Measurements from ENCODE around the gene ABCC10. TPM values are rescaled to one million over a fixed set of nuclear protein-coding genes. Genes with fewer than 3 reads are reported as not detected.
A peak's percentile ranks its signal among the peaks of the same experiment; 100 is the strongest.

ABCC10 gene
- total RNA-seq, 1 donor from 2014 or later, result 22.8 TPM

DNA sequence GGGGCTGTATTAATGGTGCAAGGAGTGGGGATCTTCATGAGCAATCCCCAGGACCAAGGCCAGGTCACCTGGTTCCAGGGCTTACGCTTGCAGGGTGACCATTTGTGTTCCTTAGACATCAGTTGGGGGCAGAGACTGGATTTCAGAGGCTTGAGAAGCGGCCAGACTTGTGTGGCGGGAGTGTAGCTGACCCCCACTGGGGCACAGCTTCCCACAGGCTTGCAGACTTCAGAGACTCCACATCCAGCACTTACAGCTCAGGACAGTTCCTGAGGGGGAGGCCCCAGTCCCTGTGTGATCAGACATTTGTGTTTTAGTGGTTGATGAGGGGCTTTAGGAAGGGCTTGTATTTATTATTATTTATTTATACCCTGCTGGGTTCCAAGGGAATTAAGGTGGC, 65.3 kb downstream of the ABCC10 start:
- no peaks in the 10 kb centered on the region for H3K9me3 ChIP-seq
- H3K4me1 ChIP-seq, result peaks cover 52% of the 10 kb centered on the region
- H3K36me3 ChIP-seq, result peaks cover 0 to under 1% of the 10 kb centered on the region in 2 donors
- peak overlapping the region; percentile 10 for H3K27ac ChIP-seq
- no peak for DNase-seq (ENCODE audit: extremely low spot score in 2 of 2)
- intact Hi-C loops (cut with DNase I), result no loop called here
- TF ChIP-seq, protein P1, sequence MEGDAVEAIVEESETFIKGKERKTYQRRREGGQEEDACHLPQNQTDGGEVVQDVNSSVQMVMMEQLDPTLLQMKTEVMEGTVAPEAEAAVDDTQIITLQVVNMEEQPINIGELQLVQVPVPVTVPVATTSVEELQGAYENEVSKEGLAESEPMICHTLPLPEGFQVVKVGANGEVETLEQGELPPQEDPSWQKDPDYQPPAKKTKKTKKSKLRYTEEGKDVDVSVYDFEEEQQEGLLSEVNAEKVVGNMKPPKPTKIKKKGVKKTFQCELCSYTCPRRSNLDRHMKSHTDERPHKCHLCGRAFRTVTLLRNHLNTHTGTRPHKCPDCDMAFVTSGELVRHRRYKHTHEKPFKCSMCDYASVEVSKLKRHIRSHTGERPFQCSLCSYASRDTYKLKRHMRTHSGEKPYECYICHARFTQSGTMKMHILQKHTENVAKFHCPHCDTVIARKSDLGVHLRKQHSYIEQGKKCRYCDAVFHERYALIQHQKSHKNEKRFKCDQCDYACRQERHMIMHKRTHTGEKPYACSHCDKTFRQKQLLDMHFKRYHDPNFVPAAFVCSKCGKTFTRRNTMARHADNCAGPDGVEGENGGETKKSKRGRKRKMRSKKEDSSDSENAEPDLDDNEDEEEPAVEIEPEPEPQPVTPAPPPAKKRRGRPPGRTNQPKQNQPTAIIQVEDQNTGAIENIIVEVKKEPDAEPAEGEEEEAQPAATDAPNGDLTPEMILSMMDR (IDR thresholded peaks at IDR 0.05), result no peak
- TF ChIP-seq POLR2A (IDR thresholded peaks at IDR 0.05) (no peak), POLR2AphosphoS5 (IDR thresholded peaks at IDR 0.05; ENCODE audit: insufficient read depth in 1 of 2, low read depth in 1 of 2) (peak in 1 of 2 donors; percentile 9)
- H3K4me3 ChIP-seq, result no peak overlapping the region
- H3K27me3 ChIP-seq, result no peaks in the 10 kb centered on the region

DNA sequence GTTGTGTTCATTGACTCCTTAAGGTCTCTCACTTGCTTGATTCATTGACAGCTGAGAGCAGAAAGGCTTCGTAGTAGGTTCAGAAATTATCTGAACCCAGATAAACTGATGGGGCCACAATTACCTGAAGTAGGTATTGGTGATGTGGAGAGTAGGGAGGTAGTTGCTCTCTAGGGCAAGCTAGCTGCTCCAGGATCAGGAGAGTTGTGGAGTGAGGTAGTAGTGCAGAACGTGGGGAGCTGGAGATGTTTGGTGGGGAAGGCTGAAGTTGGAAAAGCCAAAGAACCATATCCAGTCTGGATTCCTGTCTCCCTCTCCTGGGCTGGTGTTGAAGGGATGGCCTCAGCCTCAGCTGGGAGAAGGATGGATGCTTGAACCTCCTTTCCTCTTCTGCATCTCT, 65.9 kb downstream of the ABCC10 start:
- DNase-seq (ENCODE audit: extremely low spot score in 2 of 2), result no peak
- Histone ChIP-seq H3K4me3 (no peak overlapping the region), H3K27me3 (no peaks in the 10 kb centered on the region), H3K27ac (no peak overlapping the region), H3K36me3 (peaks cover 0 to 4% of the 10 kb centered on the region in 2 donors), H3K9me3 (no peaks in the 10 kb centered on the region), H3K4me1 (peaks cover 52% of the 10 kb centered on the region)
- intact Hi-C loops (cut with DNase I), result no loop called here
- TF ChIP-seq POLR2A (IDR thresholded peaks at IDR 0.05) (no peak), POLR2AphosphoS5 (IDR thresholded peaks at IDR 0.05; ENCODE audit: insufficient read depth in 1 of 2, low read depth in 1 of 2) (no peak)
- TF ChIP-seq, protein P1 (IDR thresholded peaks at IDR 0.05), result no peak

DNA sequence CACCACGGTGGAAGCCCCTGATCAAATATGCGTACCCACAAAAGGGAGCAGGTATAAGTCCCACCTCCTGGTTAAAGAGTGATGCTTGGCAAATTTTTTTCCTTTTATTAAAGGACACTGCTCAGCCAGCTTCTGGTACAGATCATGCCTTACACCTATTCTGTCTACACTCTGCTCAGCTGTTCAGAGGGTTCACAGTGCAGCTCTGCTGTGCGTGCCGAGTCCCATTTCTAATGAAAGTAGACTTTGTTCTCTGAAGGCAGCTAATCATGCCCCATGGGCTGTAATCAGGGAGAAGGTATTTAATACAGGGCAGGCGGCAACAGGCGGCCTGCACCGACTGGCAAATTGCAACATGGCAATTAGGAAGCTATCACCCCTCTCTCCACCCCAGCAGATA, 66.5 kb downstream of the ABCC10 start:
- no peaks in the 10 kb centered on the region for H3K27me3 ChIP-seq
- DNase-seq (ENCODE audit: extremely low spot score in 2 of 2), result no peak
- peaks cover 52% of the 10 kb centered on the region for H3K4me1 ChIP-seq
- TF ChIP-seq, protein P1 (IDR thresholded peaks at IDR 0.05), result no peak
- TF ChIP-seq POLR2A (IDR thresholded peaks at IDR 0.05) (no peak), POLR2AphosphoS5 (IDR thresholded peaks at IDR 0.05; ENCODE audit: insufficient read depth in 1 of 2, low read depth in 1 of 2) (no peak)
- H3K27ac ChIP-seq, result no peak overlapping the region
- H3K36me3 ChIP-seq, result peaks cover 0 to 10% of the 10 kb centered on the region in 2 donors
- H3K4me3 ChIP-seq, result no peak overlapping the region
- no peaks in the 10 kb centered on the region for H3K9me3 ChIP-seq
- intact Hi-C loops (cut with DNase I), result no loop called here

DNA sequence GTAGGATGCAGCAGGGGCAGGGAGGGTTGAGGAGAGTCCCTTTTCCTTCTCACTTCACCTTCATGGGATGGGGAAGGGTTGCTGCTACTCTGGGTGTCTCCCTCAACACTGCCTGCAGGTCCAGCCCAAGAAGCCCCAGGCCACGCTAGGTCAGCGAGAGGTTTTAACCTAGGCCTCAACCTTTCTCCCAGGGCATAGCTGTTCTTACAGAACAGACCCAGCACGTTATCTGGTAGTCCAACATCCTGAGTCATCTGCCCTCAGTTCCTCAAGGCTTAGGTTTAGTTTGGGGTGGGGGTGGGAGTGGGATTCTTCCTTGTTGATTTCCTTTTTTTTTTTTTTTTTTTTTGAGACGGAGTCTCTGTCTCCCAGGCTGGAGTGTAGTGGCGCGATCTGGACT, 67.0 kb downstream of the ABCC10 start:
- Histone ChIP-seq H3K27ac (no peak overlapping the region), H3K4me1 (peaks cover 52% of the 10 kb centered on the region), H3K4me3 (no peak overlapping the region), H3K27me3 (no peaks in the 10 kb centered on the region), H3K36me3 (peaks cover 0 to 15% of the 10 kb centered on the region in 2 donors), H3K9me3 (no peaks in the 10 kb centered on the region)
- no peak for DNase-seq (ENCODE audit: extremely low spot score in 2 of 2)
- intact Hi-C loops (cut with DNase I), result no loop called here
- no peak for TF ChIP-seq POLR2A (IDR thresholded peaks at IDR 0.05)
- TF ChIP-seq, protein P1 (IDR thresholded peaks at IDR 0.05), result no peak
- no peak for TF ChIP-seq POLR2AphosphoS5 (IDR thresholded peaks at IDR 0.05; ENCODE audit: insufficient read depth in 1 of 2, low read depth in 1 of 2)

DNA sequence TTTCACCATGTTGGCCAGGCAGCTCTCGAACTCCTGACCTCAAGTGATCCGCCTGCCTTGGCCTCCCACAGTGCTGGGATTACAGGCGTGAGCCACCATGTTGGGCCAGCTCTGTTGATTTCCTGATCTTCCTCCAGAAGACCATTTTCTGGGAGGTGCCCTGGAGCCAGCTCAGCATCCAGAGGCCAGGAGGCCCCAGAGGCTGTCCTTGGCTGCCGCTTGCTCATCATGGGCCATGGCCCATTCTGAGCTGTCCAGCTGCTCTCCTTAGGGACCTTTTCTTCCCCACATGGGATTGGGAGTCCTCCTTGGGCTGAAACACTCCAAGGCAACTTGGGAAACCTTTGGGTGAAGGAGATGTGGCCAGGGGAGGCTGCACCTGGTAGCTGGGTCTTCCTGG, 67.4 kb downstream of the ABCC10 start:
- intact Hi-C loops (cut with DNase I), result no loop called here
- no peak for DNase-seq (ENCODE audit: extremely low spot score in 2 of 2)
- no peaks in the 10 kb centered on the region for H3K9me3 ChIP-seq
- TF ChIP-seq POLR2AphosphoS5 (IDR thresholded peaks at IDR 0.05; ENCODE audit: insufficient read depth in 1 of 2, low read depth in 1 of 2) (no peak), POLR2A (IDR thresholded peaks at IDR 0.05) (no peak)
- TF ChIP-seq, protein P1 (IDR thresholded peaks at IDR 0.05), result no peak
- H3K36me3 ChIP-seq, result peaks cover 0 to 20% of the 10 kb centered on the region in 2 donors
- no peaks in the 10 kb centered on the region for H3K27me3 ChIP-seq
- no peak overlapping the region for H3K4me3 ChIP-seq
- H3K27ac ChIP-seq, result no peak overlapping the region
- peaks cover 52% of the 10 kb centered on the region for H3K4me1 ChIP-seq
